ENCODE results near the gene RAD23B. TPM values are rescaled to one million over a fixed set of nuclear protein-coding genes. Genes with fewer than 3 reads are reported as not detected.

Gene RAD23B
- total and polyA plus RNA-seq, 2 of the 13 experiments (the other 11 are each of a cell fraction or from before 2014, with no cell fraction given): 133 to 156 TPM

DNA sequence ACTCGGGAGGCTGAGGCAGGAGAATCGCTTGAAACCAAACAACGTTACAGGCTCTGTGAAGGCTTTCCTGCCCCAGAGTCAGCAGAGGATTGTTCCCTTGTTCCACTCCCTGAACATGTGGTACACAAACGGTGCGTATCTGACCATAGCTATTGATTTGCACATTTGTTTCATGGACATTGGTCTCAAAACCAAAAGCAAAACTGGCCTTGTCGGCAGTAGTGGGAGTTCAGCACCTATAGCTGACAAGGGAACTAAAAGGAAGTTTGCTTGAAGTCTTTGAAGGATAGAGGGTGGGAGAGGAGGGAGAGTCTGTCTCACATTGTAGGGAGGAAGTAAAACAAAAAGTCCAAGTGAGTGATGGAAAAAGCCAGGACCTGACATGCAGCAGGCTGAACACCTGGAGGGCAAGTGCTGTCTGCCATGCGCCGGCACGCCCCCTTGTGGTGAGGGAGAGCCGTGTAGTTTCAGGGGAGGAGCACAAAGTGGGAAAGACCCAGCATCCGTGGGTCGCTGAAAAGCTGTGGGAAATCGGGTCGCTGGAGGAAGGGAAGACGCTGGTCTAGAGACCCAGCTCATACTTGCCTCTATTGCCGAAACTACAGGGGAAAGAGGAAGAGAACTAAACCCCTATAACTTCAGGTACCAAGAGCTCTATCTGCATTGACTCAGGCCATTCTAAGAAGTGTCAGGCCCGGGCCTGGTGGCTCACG lies 58.0 kb downstream of the RAD23B start (continued):
- TF ChIP-seq, protein P1, sequence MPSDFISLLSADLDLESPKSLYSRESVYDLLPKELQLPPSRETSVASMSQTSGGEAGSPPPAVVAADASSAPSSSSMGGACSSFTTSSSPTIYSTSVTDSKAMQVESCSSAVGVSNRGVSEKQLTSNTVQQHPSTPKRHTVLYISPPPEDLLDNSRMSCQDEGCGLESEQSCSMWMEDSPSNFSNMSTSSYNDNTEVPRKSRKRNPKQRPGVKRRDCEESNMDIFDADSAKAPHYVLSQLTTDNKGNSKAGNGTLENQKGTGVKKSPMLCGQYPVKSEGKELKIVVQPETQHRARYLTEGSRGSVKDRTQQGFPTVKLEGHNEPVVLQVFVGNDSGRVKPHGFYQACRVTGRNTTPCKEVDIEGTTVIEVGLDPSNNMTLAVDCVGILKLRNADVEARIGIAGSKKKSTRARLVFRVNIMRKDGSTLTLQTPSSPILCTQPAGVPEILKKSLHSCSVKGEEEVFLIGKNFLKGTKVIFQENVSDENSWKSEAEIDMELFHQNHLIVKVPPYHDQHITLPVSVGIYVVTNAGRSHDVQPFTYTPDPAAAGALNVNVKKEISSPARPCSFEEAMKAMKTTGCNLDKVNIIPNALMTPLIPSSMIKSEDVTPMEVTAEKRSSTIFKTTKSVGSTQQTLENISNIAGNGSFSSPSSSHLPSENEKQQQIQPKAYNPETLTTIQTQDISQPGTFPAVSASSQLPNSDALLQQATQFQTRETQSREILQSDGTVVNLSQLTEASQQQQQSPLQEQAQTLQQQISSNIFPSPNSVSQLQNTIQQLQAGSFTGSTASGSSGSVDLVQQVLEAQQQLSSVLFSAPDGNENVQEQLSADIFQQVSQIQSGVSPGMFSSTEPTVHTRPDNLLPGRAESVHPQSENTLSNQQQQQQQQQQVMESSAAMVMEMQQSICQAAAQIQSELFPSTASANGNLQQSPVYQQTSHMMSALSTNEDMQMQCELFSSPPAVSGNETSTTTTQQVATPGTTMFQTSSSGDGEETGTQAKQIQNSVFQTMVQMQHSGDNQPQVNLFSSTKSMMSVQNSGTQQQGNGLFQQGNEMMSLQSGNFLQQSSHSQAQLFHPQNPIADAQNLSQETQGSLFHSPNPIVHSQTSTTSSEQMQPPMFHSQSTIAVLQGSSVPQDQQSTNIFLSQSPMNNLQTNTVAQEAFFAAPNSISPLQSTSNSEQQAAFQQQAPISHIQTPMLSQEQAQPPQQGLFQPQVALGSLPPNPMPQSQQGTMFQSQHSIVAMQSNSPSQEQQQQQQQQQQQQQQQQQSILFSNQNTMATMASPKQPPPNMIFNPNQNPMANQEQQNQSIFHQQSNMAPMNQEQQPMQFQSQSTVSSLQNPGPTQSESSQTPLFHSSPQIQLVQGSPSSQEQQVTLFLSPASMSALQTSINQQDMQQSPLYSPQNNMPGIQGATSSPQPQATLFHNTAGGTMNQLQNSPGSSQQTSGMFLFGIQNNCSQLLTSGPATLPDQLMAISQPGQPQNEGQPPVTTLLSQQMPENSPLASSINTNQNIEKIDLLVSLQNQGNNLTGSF (CRISPR knock-in tag; IDR thresholded peaks at IDR 0.05): no peak
- peak; percentile 78 for TF ChIP-seq RAD21 (CRISPR knock-in tag; IDR thresholded peaks at IDR 0.05)
- no peak for TF ChIP-seq ZNF12 (CRISPR knock-in tag; IDR thresholded peaks at IDR 0.05)
- TF ChIP-seq, protein P2, sequence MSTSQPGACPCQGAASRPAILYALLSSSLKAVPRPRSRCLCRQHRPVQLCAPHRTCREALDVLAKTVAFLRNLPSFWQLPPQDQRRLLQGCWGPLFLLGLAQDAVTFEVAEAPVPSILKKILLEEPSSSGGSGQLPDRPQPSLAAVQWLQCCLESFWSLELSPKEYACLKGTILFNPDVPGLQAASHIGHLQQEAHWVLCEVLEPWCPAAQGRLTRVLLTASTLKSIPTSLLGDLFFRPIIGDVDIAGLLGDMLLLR (CRISPR knock-in tag; IDR thresholded peaks at IDR 0.05): no peak
- TF ChIP-seq, protein P3, sequence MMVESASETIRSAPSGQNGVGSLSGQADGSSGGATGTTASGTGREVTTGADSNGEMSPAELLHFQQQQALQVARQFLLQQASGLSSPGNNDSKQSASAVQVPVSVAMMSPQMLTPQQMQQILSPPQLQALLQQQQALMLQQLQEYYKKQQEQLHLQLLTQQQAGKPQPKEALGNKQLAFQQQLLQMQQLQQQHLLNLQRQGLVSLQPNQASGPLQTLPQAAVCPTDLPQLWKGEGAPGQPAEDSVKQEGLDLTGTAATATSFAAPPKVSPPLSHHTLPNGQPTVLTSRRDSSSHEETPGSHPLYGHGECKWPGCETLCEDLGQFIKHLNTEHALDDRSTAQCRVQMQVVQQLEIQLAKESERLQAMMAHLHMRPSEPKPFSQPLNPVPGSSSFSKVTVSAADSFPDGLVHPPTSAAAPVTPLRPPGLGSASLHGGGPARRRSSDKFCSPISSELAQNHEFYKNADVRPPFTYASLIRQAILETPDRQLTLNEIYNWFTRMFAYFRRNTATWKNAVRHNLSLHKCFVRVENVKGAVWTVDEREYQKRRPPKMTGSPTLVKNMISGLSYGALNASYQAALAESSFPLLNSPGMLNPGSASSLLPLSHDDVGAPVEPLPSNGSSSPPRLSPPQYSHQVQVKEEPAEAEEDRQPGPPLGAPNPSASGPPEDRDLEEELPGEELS (CRISPR knock-in tag; IDR thresholded peaks at IDR 0.05): 0 out of 2 replicates have a peak, but pooled peaks have one; percentile 8
- no peak for TF ChIP-seq UBTF (CRISPR knock-in tag; IDR thresholded peaks at IDR 0.05)
- no peak; the same call in 1 of the 2 replicates for TF ChIP-seq KDM4B (CRISPR knock-in tag; IDR thresholded peaks at IDR 0.05)
- TF ChIP-seq WIZ (CRISPR knock-in tag; IDR thresholded peaks at IDR 0.05): no peak
- 0 out of 2 replicates have a peak, but pooled peaks have one; percentile 55 for TF ChIP-seq ZNF674 (CRISPR knock-in tag; IDR thresholded peaks at IDR 0.05; ENCODE audit: low read depth)
- TF ChIP-seq GTF3A (CRISPR knock-in tag; conservative IDR thresholded peaks at IDR 0.05): no peak
- no peak for TF ChIP-seq TCF7L2 (IDR thresholded peaks at IDR 0.05; ENCODE audit: low read depth, low read length)
- TF ChIP-seq SMYD3 (CRISPR knock-in tag; IDR thresholded peaks at IDR 0.05): 0 out of 2 replicates have a peak, but pooled peaks have one; percentile 60
- TF ChIP-seq NR2F1 (CRISPR knock-in tag; IDR thresholded peaks at IDR 0.05): no peak
- TF ChIP-seq CC2D1A (CRISPR knock-in tag; IDR thresholded peaks at IDR 0.05): no peak
- no peak for TF ChIP-seq ZNF704 (CRISPR knock-in tag; IDR thresholded peaks at IDR 0.05; ENCODE audit: borderline replicate concordance)
- TF ChIP-seq HNRNPK (IDR thresholded peaks at IDR 0.05; ENCODE audit: low read depth, low read length, poor library complexity, severe bottlenecking): no peak
- TF ChIP-seq TMF1 (CRISPR knock-in tag; IDR thresholded peaks at IDR 0.05; ENCODE audit: low read depth): no peak

Data from HepG2 (cell line).